HG03457 (cell line): ENCODE results near the gene CRYBG3.

Source experiments
- ATAC-seq: cut with Tn5 transposase; IDR thresholded peaks from one replicate; pipeline ENCODE4 v1.9.1; 2021; ENCODE audit warnings: moderate number of reproducible peaks; ENCODE audit not compliant: unreplicated experiment

Gene CRYBG3

DNA sequence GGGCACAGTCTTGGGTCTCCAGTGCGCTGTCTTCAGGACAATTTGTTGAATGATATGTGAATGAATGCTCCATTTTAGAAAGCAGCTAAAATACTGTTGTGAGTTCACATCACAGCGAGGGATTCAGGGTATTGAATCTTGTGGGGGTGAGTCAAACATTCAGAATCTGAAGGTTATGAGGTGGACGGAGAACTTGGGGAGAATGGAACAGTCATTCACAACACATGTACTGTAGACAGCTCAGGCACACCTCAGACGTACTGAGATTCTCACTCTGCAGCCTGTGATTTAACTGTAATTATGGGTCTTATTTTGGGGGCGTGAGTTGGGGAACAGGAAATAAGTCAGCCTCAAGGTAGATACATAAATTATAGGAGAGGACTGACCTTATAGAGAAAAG is 13.9 kb downstream of the CRYBG3 start:
- no peak for ATAC-seq

DNA sequence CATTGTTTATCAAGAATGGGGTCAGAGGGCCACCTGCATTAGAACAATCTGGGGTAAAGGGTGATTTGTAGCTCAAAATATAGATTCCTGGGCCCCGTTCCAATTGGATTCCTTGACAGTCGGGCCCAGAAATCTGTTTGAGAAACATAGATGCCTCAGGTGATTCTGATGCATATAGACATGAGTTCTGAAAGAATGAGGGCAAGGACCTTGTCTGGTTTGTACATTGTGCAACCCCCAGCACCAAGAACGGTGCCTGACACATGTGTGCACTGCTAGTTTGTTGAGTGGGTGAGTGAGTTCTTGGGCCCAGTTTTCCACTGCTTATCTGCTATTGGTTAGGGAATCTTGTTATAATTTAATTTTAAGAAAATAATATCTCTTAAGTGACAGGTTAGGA is 16.6 kb downstream of the CRYBG3 start:
- no peak for ATAC-seq

DNA sequence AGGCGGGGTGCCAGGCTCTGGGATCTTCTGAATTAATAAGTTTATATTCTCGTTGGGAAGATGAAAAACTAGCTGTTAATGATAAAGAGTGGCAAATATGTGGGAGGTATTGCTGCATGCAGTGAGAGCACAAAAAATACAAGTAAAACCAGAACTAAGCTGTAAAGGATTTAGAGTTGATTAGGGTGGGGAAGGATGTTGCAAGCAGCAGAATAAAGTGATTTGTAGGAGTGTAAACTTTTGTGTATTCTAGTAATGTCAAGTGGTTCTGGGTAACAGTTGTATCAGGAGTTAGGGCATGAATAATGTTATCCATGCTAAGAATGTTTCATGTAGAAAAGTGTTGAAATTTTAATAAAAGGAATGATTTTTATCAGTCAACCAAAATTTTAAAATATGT is 18.1 kb downstream of the CRYBG3 start:
- no peak for ATAC-seq

DNA sequence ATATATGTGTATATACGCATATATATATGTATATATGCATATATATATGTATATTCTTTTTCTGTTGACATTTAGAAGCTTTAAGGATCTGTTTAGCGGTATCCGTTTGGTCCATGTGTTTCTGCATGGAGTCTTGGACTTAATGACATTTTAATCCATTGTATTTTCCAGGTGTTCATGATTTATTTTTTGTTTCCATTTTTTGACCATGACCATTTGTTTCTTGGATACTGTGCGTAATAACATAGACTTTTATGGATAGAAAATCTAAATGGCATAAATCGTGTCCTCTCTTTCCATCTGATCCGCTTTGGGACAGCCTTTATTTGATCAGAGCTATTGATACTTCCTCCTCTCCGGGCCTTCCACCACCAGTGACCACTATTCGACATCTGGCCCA is 19.5 kb downstream of the CRYBG3 start:
- ATAC-seq = no peak

DNA sequence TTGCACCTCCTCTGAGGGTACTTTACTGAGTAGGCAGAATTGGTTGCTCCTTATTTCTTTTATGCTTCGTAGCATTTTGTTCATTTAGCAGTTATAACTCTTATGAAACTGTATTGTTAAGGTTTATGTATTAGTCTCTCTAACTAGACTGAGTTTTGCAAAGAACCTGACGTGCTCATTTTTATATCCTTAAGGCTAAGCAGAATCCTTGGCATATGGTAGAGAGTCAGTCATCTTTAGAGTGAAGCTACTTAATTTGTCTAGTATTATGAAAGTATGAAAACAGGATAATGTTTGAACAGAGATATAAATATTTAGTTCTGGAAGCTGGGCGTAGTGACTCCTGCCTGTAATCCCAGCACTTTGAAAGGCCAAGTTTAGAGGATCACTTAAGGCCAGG is 20.1 kb downstream of the CRYBG3 start:
- no peak for ATAC-seq

DNA sequence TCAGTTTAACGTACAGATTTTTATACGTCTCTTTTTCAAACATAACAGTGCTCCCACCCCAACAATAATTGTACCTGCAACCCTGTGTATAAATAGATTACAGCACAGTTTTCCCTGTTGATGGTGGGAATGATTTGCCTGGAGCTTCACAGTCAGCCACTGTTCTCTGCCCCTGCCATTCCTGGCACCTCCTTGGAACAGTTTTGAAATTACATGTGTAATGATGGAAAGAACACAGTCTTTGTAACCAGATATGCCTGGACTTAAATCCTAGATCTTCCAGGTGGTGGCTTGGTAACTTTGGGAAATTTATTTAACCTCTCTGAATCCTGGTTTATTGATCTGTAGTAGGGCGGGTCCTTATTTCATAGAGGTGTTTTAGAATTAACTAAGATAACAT is 27.0 kb downstream of the CRYBG3 start:
- no peak for ATAC-seq

DNA sequence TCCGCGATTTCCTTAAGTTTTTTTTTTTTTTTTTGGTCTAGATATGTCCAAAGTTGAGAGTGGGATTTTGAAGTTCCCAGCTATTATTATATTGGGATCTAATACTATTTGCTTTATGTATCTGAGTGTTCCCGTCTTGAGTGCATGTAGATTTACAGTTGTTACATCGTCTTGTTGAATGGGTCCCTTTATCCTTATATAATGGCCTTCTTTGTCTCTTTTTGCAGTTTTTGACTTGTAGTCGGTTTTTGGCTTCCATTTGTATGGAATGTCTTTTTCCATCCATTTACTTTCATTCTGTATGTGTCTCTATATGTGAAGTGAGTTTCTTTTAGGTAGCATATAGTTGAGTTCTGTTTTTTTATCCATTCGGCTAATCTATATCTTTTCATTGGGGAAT is 35.6 kb downstream of the CRYBG3 start:
- no peak for ATAC-seq

DNA sequence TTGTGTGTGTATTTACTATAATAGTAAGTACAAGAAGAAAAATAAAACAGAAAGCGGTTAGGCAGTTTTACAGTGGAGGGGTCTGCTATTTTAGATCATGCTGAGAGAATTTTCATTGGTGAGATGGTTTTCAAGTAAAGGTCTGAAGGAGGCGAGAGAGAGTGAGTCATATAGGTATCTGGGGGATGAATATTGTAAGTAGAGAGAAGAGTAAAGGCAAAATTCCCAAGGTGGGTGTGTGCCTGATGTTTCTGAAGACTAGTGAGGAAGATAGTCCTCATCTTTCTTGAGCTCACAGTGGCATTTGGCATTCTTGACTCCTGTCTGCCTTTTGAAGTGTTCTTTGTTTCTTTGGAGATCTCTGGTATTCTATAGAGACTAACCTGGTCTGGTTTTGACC is 38.6 kb downstream of the CRYBG3 start:
- no peak for ATAC-seq

DNA sequence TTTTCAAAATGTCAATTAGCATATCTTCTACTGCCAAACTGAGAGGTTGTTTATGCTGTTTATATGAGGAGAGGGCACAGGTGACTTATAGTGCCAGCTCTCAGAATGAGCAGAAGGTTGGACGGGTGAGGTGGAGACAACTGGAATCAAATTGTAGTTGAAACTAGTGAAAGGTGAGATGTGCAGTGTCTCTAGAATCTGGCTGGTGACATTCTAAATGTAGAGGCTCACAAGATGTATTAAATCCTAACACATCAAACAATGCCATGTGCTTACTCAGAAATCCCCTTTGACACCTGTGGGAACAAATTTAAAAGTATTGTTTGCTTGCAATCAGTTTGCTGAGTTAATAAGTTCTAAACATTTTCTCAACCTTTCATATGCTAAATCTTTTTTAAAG is 40.8 kb downstream of the CRYBG3 start:
- no peak for ATAC-seq

DNA sequence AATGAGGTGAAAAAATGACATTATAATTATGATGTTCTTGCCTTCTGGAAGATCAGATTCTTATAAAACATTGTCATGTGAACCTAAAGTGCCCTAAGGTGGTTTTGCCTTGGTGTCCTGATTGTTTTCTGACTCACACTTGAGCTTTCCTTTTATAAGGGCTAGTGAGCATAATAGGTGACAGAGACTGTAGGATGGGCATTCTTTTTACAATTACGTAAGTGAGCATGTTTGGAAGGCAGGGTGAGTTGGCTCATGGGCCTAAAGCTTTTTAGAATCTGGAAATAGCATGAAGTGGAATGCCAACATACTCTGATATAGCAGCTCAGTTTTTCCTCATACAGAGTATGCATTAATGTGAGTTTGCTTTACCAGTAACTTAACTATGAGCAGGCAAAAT is 41.2 kb downstream of the CRYBG3 start:
- ATAC-seq = no peak

DNA sequence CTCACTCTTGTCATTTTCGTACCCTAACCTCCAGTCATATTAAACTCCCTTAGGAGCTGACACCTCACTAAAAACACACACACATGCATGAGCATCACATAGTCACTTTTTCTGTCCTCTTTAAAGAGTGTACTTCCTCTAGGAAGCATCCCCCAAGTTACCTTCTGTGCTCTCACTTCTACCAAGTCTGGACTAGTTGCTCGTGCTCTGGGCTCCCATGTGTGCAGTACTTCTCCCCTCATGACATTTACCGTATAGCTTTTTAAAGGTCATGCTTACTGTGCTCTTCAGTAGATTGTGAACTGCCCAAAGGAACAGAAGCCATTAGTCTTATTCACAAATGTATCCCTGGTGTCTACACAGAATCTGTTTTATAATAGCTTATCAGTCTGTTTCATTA is 42.0 kb downstream of the CRYBG3 start:
- ATAC-seq = no peak

DNA sequence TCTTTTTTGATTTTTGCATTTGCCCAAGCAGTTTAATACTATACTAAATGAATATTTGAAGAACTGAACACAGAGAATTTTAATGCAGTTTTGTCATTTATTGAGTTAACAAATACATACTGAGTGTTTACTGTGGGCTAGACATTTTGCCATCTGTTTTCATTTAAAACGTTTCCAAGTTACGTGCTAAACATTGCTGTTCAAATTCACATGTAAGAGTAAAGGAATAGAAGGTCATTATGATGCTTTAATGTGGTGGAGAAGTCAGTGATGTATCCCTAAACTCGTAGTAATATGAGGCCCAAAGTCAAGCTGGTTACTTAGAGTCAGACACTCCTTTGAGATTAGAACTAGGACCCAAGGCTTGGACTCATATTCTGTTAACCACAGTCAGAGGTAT is 49.4 kb downstream of the CRYBG3 start:
- no peak for ATAC-seq

DNA sequence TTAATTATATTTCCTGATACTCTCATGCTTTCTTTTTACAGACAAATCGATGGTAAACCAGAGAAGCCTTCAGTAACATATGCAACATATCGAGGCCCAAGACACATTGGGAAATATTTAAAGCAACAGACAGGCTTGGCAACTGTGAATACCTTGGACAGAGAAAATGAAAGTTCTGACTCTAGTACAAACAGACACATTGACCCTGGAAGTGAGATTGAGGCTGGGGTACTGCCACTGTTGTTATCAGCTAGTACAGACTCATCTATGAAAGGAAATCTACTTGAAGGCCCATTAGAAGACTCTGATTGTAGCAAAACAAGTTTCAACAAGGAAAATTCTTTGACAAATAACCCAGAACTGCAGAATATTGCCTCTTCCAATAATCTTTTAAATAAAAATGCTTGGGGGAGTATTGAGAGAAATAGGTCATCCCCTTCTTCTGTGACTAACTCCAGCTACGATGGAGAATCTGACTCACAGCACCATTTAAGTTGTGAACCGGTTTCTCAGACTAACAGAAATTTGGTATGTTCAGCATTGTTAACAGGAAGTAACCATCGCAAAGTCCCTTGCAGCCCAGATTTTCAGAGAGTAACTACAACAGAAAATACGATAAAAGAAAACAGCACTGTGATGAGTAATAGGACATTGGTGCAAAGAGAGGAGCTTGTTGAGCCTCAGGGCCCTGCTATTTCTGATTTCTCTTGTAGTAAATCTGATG is 50.2 kb downstream of the CRYBG3 start:
- ATAC-seq = no peak

DNA sequence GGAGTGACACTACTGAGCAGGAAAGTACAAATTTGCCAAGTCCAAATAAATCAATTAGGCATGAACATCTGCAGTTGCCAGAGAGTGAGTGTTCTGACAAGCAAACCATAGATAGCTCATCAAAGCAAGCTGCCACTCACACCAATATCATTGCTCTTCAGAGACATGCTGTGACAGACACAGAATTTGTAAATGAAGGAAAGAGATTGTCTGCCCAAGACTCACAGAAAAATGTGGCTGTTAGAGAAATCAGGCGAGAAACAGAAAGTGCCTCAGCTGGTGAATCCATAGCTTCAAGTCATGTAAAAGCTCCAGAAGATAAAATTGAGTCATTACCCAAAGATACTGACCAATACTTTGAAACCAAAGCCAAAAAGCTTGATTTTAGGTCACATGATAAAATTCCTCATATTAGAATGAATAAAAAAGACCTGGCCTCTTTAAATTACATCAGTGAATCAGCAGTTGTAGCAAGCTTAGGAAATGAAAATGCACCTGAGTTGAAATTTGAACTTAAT is 50.8 kb downstream of the CRYBG3 start:
- no peak for ATAC-seq

DNA sequence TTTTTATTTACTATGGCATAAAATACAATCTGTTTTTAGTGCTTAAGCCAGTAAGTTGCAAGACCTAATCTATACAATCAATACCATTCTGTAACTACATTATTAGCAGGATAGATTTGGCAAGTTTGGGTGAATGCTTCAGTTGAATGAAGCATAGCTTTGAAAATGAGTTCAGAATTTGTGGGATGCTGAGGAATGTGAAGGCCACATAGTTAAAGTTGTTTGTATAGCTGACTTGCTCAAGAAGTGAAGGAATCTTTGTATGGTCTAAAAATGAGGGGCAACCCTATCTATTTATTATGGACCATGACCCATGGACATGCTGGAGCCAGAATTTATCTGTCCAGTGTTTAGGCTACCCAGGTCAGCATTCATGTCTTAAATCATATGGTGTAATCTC is 58.5 kb downstream of the CRYBG3 start:
- no peak for ATAC-seq

DNA sequence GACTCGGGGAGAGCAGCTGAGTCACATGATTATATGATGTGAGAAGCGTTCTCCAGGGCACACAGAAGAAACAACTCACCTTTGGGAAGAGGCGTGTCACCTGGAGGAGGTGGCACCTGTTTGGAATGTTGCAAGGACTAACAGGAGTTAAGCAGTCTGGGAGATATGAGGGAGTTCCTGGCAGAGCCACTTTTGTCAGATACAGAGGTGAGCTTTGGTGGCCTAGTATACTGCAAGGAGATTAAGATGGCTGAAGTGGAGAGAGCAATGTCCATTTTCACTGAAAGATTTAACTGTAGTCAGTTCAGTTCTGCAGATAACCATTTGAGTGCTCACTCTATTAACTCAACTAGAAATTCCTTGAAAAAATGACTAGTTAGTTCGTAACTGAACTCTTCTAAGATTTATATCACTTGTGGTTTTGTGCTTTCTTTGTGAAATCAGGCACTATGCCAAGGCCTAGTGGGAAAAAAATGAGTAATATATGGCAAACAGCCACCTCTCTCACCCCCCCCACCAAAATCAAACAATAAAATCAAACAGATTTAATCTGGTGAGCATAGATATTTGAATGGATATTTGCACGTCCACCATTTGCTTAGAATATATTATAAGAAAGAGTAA is 61.3 kb downstream of the CRYBG3 start:
- ATAC-seq = no peak

DNA sequence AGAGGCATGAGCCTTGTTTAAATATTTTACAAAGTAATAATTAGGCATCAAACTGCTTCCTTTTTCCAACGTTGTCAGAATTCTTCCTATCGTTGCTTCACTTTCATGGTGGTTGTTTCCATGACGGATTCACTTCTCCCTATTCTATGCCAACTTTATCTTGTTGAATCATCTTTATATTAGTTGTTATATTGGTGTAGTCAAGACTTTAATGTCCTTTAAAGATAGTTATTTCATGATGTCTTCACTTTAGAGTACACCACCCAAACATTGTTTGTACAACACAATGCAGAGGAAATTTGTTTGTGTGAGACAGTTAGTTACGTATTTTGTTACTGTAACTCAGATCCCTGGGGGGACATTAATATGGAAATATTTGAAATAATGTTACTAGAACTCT is 61.9 kb downstream of the CRYBG3 start:
- ATAC-seq = no peak

DNA sequence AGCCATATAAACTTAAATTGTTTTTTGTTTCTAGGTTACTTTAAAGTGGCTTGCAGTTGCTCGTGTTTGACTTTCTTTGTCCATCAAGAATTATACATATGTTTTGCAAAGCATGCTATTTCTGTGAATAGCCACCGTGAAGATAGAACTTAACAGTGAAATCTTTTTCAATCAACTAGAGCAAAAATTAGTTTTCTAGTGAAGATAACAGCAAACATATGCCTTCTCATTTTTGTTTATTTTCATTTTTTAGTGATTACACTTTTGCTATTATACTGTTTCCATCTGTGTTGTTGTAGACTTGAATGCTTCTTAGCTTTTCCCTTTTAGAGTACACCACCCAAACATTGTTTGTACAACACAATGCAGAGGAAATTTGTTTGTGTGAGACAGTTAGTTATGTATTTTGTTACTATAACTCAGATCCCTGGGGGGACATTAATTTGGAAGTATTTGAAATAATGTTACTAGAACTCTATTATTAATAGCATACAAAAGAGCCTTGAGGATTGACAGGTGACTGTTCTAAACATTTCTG is 62.8 kb downstream of the CRYBG3 start:
- ATAC-seq = no peak

DNA sequence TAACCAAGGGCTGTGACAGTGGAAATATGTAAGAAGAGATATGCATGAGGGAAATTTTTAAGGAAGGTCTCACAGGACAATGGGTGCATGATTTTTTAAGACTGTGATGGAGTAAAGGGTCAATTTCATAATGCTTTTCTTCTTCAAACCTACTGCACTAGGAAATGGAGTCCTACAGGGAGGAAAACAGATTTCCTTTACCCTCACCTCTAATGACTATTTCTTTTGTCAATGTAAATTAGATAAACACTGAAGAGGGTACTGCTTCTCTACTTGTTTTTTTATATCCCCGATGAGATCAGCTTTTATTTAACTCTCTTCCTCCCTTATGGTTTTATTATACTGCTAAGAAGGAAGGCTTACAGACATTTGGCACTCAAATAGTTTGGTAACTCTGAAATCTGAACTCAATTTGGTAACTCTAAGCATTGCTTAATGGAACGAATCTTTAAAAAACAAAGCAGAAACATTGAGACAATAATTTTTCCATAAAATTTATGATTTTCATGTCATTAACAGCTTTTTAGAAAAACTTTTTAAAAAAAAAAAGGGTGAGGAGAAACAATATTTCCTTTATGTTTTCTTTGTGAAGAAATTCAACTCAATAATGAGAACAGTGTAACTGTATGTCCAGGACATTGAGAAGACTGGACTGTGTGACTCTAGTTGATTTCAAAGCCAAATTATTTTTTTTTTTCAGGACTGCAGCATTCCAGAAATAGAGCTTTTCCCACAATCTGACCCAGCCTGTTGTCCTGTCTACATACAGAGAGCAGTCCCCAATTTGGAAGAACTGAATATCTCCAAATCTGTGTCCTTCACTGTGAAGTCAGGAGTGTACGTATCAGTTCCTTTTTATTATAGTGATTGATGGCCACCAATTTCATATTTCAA is 64.4 kb downstream of the CRYBG3 start:
- no peak for ATAC-seq

DNA sequence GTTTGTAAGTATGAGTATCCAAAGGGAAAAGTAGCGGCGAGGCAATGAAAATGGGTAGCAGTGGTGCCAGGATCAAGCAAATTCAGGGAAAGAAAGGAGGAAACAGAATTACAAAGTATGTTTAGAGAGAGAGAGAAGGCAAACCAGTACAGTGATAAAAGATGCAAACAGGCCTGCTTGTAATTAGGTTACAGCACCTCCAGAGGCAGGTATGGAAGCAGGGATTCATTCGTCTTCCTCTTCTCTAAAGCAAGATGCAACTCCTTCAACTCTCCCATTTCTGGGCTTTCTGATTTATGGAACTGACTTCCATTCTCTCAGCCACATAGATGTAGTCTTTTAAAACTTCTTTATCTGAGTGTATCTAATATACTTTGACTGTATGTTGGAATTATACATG is 68.0 kb downstream of the CRYBG3 start:
- no peak for ATAC-seq

DNA sequence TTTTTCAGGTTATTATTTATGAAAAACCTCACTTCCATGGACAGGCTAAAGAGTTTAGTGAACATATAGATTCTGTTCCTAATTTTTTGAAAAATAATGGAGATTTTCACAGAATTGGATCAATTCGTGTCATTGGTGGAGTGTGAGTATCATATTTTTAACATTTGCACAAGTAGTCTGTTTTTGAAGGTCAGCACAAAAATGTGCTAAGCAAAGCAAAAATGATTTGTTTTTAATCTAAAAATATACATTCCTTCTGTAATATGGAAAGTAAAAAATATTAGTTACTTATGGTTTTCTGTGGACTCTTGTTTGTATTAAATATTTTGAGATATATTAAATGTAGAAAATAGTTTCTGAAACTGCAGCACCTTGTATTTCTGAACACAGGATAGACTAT is 71.0 kb downstream of the CRYBG3 start:
- no peak for ATAC-seq

DNA sequence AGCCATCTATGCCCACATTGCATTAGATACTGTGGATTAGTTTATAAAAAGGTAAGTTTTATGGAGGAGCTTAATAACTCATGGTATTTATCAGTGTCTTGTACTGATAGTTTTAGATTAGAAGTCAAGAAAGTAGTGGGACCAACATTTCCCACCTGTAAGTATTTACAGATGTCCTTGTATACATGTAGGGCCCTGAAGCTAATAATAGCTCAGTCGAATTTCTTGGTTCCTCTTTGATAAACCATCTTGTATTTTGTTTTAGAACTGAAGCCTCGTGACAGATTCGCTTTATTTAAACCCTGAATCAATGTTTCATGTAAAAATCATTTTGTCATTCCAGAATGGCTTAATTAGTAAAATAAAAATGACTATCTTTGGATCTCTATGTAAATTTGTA is 73.4 kb downstream of the CRYBG3 start:
- ATAC-seq = peak; percentile 76
